ENCODE data around the gene EPSTI1.
"Not testable (repeated sequence)": the region's sequence is repeated elsewhere in the genome, so short reads cannot be mapped to it uniquely, and the experiment has no call there.

Gene EPSTI1

GRCh38 chr13:42865768-42866102 is 126.3 kb downstream of the EPSTI1 start:
- Histone ChIP-seq H3K4me1 (ENCODE audit: low read depth, poor library complexity, severe bottlenecking) (no peaks in the 10 kb centered on the region), H3K4me3 (IDR thresholded peaks at IDR 0.05; ENCODE audit: insufficient read depth, low read depth, low read length) (no peak overlapping the region), H3K79me2 (ENCODE audit: insufficient read depth, low read depth) (no peaks in the 10 kb centered on the region), H4K20me1 (ENCODE audit: insufficient read depth) (no peaks in the 10 kb centered on the region), H3K4me2 (no peak overlapping the region), H2AFZ (ENCODE audit: low read depth) (no peak overlapping the region), H3K27me3 (ENCODE audit: insufficient read depth, low read depth) (no peaks in the 10 kb centered on the region), H3K27ac (no peak overlapping the region), H3K9ac (no peak overlapping the region), H3K36me3 (ENCODE audit: insufficient read depth) (no peaks in the 10 kb centered on the region)
- no peak for TF ChIP-seq CTCF (conservative IDR thresholded peaks at IDR 0.05; ENCODE audit: low read depth, low read length)

DNA sequence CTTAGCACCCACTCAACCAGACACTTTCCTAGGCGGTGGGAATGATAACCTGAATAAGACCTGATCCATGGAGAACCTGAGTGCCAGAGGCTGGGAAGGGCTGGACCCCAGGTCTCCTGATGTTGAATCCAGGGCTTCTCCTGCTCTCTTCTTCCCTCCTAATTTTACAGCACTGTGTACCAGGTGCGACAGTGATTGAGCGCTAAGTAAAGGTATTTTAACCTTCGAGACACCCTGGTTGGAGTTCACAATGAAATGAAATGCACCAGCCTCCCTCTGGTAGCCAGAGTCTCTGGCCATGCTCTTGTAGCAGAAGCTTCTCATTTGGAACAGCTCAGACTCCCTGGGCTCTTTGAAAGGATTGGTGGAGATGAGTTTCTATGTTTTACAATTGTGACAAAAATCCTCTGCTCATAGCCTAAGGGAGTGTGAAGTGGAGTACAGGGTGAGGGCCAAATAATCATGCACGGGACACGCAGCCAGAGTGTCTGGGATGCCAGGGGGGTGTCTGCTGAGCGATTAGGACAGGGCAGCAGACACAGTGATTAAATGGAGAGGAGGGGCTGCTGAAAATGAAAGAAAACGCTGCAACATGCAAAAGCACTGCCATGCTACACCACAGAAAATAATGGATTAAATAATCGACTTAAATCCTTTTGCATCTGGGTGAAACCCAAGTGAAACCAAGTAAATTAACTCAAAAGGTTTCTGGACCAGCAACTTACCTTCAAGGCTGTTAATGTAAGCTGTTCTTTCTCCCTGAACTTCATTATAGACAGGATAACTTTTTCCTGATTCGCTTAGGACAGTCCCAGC is 126.9 kb downstream of the EPSTI1 start:
- TF ChIP-seq CTCF (conservative IDR thresholded peaks at IDR 0.05; ENCODE audit: low read depth, low read length): no peak
- no peaks in the 10 kb centered on the region for H3K4me1 ChIP-seq (ENCODE audit: low read depth, poor library complexity, severe bottlenecking)
- H3K36me3 ChIP-seq (ENCODE audit: insufficient read depth): no peaks in the 10 kb centered on the region
- H3K27ac ChIP-seq: no peak overlapping the region
- no peak overlapping the region for H2AFZ ChIP-seq (ENCODE audit: low read depth)
- no peak overlapping the region for H3K4me3 ChIP-seq (IDR thresholded peaks at IDR 0.05; ENCODE audit: insufficient read depth, low read depth, low read length)
- H3K79me2 ChIP-seq (ENCODE audit: insufficient read depth, low read depth): no peaks in the 10 kb centered on the region
- no peaks in the 10 kb centered on the region for H4K20me1 ChIP-seq (ENCODE audit: insufficient read depth)
- H3K27me3 ChIP-seq (ENCODE audit: insufficient read depth, low read depth): no peaks in the 10 kb centered on the region
- H3K4me2 ChIP-seq: no peak overlapping the region
- H3K9ac ChIP-seq: no peak overlapping the region

DNA sequence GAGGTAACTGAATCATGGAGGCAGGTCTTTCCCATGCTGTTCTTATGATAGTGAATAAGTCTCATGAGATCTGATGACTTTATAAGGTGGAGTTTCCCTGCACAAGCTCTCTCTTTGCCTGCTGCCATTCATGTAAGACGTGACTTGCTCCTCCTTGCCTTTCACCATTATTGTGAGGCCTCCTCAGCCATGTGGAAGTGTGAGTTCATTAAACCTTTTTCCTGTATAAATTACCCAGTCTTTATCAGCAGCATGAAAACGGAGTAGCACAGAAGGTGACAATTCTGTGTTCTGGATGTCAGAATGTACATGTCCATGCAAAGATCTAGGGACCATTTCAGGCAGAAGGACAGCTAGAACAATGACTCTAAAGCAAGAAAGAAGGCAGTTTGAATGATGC is 129.7 kb downstream of the EPSTI1 start:
- H3K27ac ChIP-seq; H3K4me2 ChIP-seq; H4K20me1 ChIP-seq (ENCODE audit: insufficient read depth); H3K27me3 ChIP-seq (ENCODE audit: insufficient read depth, low read depth); H3K4me3 ChIP-seq (IDR thresholded peaks at IDR 0.05; ENCODE audit: insufficient read depth, low read depth, low read length); H3K36me3 ChIP-seq (ENCODE audit: insufficient read depth); H2AFZ ChIP-seq (ENCODE audit: low read depth); H3K79me2 ChIP-seq (ENCODE audit: insufficient read depth, low read depth); H3K4me1 ChIP-seq (ENCODE audit: low read depth, poor library complexity, severe bottlenecking); H3K9ac ChIP-seq: not testable (repeated sequence)

DNA sequence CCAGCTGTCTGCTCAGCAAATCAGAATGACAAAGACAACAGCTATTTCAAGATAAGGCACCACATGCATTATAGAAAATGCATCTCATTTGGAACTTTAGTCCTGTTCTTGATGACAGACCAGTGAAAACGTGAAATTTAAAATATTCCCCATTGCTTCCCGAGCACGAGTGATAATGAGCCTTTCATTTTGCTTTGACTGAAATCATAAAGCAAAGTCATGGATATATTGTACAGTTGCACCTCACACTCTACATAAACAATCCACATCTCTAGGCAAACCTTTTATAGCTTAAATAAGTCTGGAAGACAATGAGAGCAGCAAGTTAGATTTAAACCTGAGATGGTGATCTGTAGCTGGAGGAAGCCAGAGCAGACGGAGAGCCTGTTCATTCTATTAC is 131.6 kb downstream of the EPSTI1 start:
- Histone ChIP-seq H2AFZ (ENCODE audit: low read depth) (no peak overlapping the region), H3K4me3 (IDR thresholded peaks at IDR 0.05; ENCODE audit: insufficient read depth, low read depth, low read length) (no peak overlapping the region), H4K20me1 (ENCODE audit: insufficient read depth) (no peaks in the 10 kb centered on the region), H3K4me2 (no peak overlapping the region), H3K4me1 (ENCODE audit: low read depth, poor library complexity, severe bottlenecking) (no peaks in the 10 kb centered on the region), H3K79me2 (ENCODE audit: insufficient read depth, low read depth) (no peaks in the 10 kb centered on the region), H3K27me3 (ENCODE audit: insufficient read depth, low read depth) (no peaks in the 10 kb centered on the region), H3K27ac (no peak overlapping the region), H3K9ac (no peak overlapping the region), H3K36me3 (ENCODE audit: insufficient read depth) (no peaks in the 10 kb centered on the region)
- no peak for TF ChIP-seq CTCF (conservative IDR thresholded peaks at IDR 0.05; ENCODE audit: low read depth, low read length)

- no peaks in the 10 kb centered on the region for H3K79me2 ChIP-seq (ENCODE audit: insufficient read depth, low read depth)
- no peaks in the 10 kb centered on the region for H3K4me1 ChIP-seq (ENCODE audit: low read depth, poor library complexity, severe bottlenecking)
- H4K20me1 ChIP-seq (ENCODE audit: insufficient read depth): no peaks in the 10 kb centered on the region
- no peak for TF ChIP-seq CTCF (conservative IDR thresholded peaks at IDR 0.05; ENCODE audit: low read depth, low read length)
- no peak overlapping the region for H3K9ac ChIP-seq
- no peak overlapping the region for H3K4me2 ChIP-seq
- H3K4me3 ChIP-seq (IDR thresholded peaks at IDR 0.05; ENCODE audit: insufficient read depth, low read depth, low read length): no peak overlapping the region
- H2AFZ ChIP-seq (ENCODE audit: low read depth): no peak overlapping the region
- no peak overlapping the region for H3K27ac ChIP-seq
- no peaks in the 10 kb centered on the region for H3K27me3 ChIP-seq (ENCODE audit: insufficient read depth, low read depth)
- H3K36me3 ChIP-seq (ENCODE audit: insufficient read depth): no peaks in the 10 kb centered on the region
Observed at GRCh38 chr13:42859760-42860159, 132.3 kb downstream of the EPSTI1 start.

Data from KMS-11 (cell line).